Brain microvascular endothelial cell (primary cell): ENCODE data around the gene PLA2G2F.

Source experiments
- DNase-seq: peaks from one replicate; pipeline ENCODE4 v3.0.0-alpha.2; 2020
- H3K27ac ChIP-seq: fragments of 250-450 bp; sonication (Bioruptor Pico); 2 replicates; pipeline ENCODE4 v1.5.1; 2020; ENCODE audit warnings: mild to moderate bottlenecking, moderate library complexity
- H3K27me3 ChIP-seq: fragments of 250-450 bp; sonication (Bioruptor Pico); replicated peaks from 2 replicates; pipeline ENCODE4 v1.5.1; 2020; ENCODE audit warnings: mild to moderate bottlenecking
- H3K36me3 ChIP-seq: fragments of 250-450 bp; sonication (Bioruptor Pico); replicated peaks from 2 replicates; pipeline ENCODE4 v1.5.1; 2020; ENCODE audit warnings: mild to moderate bottlenecking
- H3K4me3 ChIP-seq: 2 replicates; pipeline ENCODE4 v1.5.1; 2011; ENCODE audit warnings: low read depth, mild to moderate bottlenecking, control low read depth, low read length, moderate library complexity
- in situ Hi-C: cut with HindIII; loops from 2 replicates; pipeline ENCODE4 v1.10.0; 2017; ENCODE audit warnings: low sequenced_read_pairs, low pct_ligation_motif_present
- TF ChIP-seq, protein P1 (sequence below): IDR thresholded peaks from 2 replicates; pipeline ENCODE4 v1.5.1; 2011; ENCODE audit warnings: low read depth, mild to moderate bottlenecking, moderate library complexity, low read length, control low read depth, inconsistent platforms; ENCODE audit errors: missing control alignments

PLA2G2F gene

GRCh38 chr1:20164694-20165202 is 25.6 kb downstream of the PLA2G2F start:
- H3K27me3 ChIP-seq = peaks cover 5% of the 10 kb centered on the region
- no peaks in the 10 kb centered on the region for H3K36me3 ChIP-seq
- no peak overlapping the region for H3K27ac ChIP-seq
- TF ChIP-seq, protein P1, sequence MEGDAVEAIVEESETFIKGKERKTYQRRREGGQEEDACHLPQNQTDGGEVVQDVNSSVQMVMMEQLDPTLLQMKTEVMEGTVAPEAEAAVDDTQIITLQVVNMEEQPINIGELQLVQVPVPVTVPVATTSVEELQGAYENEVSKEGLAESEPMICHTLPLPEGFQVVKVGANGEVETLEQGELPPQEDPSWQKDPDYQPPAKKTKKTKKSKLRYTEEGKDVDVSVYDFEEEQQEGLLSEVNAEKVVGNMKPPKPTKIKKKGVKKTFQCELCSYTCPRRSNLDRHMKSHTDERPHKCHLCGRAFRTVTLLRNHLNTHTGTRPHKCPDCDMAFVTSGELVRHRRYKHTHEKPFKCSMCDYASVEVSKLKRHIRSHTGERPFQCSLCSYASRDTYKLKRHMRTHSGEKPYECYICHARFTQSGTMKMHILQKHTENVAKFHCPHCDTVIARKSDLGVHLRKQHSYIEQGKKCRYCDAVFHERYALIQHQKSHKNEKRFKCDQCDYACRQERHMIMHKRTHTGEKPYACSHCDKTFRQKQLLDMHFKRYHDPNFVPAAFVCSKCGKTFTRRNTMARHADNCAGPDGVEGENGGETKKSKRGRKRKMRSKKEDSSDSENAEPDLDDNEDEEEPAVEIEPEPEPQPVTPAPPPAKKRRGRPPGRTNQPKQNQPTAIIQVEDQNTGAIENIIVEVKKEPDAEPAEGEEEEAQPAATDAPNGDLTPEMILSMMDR = peak; percentile 13
- in situ Hi-C loops = no loop called here
- no peak overlapping the region for H3K4me3 ChIP-seq
- DNase-seq = peak; percentile 16

GRCh38 chr1:20165522-20165951 is 26.4 kb downstream of the PLA2G2F start:
- Histone ChIP-seq H3K4me3 (no peak overlapping the region), H3K27me3 (peaks cover 5% of the 10 kb centered on the region), H3K27ac (no peak overlapping the region), H3K36me3 (no peaks in the 10 kb centered on the region)
- in situ Hi-C loops = no loop called here
- TF ChIP-seq, protein P1 = peak; percentile 47
- DNase-seq = peak; percentile 21

DNA sequence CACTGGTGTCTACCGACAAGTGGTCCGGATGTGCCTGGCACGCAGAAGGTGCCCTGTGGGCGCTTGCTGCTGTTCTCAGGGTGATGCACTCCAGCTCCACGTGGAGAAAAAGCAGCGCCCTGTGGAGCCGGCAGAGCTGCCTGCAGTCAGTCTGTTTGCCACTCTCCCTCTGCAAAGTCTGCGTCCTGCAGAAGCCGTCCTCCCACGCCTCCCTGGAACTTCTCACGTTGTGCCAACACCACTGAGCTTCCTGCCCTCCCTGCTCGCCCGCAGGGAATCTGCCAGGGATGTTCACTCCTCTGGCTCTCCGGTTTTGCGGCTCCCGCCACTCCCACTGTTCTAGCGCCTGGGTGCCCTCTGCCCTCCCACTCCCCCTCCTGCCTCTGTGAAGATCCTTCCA is 26.9 kb downstream of the PLA2G2F start:
- no peak for DNase-seq
- Histone ChIP-seq H3K27ac (no peak overlapping the region), H3K27me3 (peaks cover 5% of the 10 kb centered on the region), H3K4me3 (no peak overlapping the region), H3K36me3 (no peaks in the 10 kb centered on the region)
- in situ Hi-C loops = no loop called here
- TF ChIP-seq, protein P1 = no peak

DNA sequence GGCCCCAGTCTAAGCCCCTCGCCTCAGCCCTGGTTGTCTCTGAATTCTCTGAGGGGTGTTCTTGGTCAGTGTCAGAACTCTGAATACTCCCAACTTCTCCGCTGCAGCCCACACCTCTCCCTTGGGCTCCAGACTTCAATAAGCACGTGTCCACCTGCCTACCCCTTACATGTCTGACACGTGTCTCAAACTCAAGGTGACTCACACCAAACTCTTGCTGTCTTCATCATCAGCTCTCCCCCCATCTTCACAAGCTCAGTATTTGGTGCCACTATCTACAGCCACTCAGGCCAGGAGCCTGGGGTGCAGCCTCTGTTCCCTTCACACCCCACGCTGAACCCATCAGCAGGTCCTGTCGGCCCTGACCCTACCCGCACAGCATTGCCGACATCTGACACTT is 28.0 kb downstream of the PLA2G2F start:
- in situ Hi-C loops = no loop called here
- Histone ChIP-seq H3K4me3 (no peak overlapping the region), H3K27me3 (peaks cover 5% of the 10 kb centered on the region), H3K36me3 (no peaks in the 10 kb centered on the region), H3K27ac (no peak overlapping the region)
- TF ChIP-seq, protein P1 = no peak
- no peak for DNase-seq

DNA sequence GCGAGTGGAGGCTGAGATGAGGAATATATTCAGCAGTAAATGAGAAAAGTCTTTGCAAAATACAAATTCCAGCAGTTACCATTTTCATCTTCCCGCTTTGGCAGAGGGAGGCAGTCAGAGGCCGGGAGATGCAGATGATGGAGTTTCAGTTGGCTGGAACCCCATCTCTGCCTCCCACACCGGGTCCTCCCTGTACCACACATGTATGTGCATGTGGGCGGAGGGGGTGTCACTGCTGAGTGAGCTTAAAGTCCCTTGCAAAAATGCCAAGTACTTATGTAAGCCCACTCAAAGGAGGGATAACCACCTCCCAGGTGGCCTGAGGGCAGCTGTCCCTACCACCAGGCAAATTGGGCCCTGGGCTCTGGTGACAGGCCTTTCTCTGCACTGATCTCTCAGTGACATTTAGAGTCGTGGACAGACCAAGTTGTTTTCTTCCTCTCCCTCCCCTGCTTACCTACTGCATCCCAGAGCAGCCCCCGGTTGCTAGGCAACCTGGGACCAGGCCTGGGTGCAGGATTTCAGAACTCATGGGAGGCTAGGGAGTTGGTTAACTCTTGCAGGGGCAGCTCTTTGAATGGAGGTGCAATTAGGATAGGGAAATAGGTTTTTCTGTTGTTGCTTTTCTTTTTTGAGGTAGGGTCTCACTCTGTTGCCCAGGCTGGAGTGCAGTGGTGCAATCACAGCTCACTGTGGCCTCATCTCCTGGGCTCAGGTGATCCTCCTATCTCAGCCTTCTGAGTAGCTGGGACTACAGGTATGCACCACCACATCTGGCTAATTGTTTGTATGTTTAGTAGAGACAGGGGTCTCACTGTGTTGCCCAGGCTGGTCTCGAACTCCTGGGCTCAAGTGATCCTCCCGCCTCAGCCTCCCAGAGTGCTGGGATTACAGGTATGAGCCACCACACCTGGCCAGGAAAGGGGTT is 29.7 kb downstream of the PLA2G2F start:
- TF ChIP-seq, protein P1 = no peak
- no peak overlapping the region for H3K27ac ChIP-seq
- peaks cover 5% of the 10 kb centered on the region for H3K27me3 ChIP-seq
- in situ Hi-C loops = no loop called here
- no peak overlapping the region for H3K4me3 ChIP-seq
- H3K36me3 ChIP-seq = no peaks in the 10 kb centered on the region
- DNase-seq = no peak
